A549 (cell line): Measurements from ENCODE around the gene GFRAL. TPM values are rescaled to one million over a fixed set of nuclear protein-coding genes. Genes with fewer than 3 reads are reported as not detected.

Experiments used
- ATAC-seq, 2 experiments: fragments of 200-7000 bp in 1 of 2; fragments of >200 bp in 1 of 2; cut with Nextera tagmentation in 1 of 2; cut with Tn5 transposase in 1 of 2; 3 replicates each; pipeline versions ENCODE4 v1.8.0 to v1.9.1; 2018 to 2020; ENCODE audit warnings: mild to moderate bottlenecking in 1 of 2, moderate library complexity in 1 of 2
- CTCF ChIA-PET: fragments of 300-600 bp; sonication (Branson Sonifier 250); formaldehyde crosslinking; extraction: SDS; loops from one replicate; lab custom pipeline; 2021; ENCODE audit warnings: antibody characterized with exemption, inconsistent platforms; lab: Yijun Ruan, JAX
- POLR2A ChIA-PET: fragments of 350-600 bp; formaldehyde crosslinking; extraction: SDS; loops from one replicate; lab custom pipeline; 2021; ENCODE audit warnings: antibody characterized with exemption, inconsistent platforms; lab: Yijun Ruan, JAX
- DNase-seq, 2 experiments: peaks; one replicate each; pipeline versions ENCODE4 v3.0.0 to v3.0.0-alpha.2; 2011 to 2016; ENCODE audit warnings: low read depth in 1 of 2, low spot score in 1 of 2
- FAIRE-seq: peaks from 2 replicates; lab custom pipeline; 2011; peaks lifted over from hg19 to GRCh38; lab: Jason Lieb, UNC
- H3K27ac ChIP-seq, 2 experiments: fragments of >200 bp; sonication (Bioruptor Twin); formaldehyde crosslinking; 3 replicates each; pipeline ENCODE4 v1.5.1; 2016 to 2017
- H3K4me1 ChIP-seq: fragments of >200 bp; sonication (Bioruptor Twin); formaldehyde crosslinking; 3 replicates; pipeline ENCODE4 v1.6.1; 2016
- H3K4me2 ChIP-seq: fragments of >200 bp; sonication (Bioruptor Twin); formaldehyde crosslinking; 3 replicates; pipeline ENCODE4 v1.6.1; 2016
- H3K4me3 ChIP-seq: fragments of >200 bp; sonication (Bioruptor Twin); formaldehyde crosslinking; 3 replicates; pipeline ENCODE4 v1.5.1; 2016
- H3K9me3 ChIP-seq: fragments of >200 bp; sonication (Bioruptor Twin); formaldehyde crosslinking; 3 replicates; pipeline ENCODE4 v1.6.1; 2016
- FOSB ChIP-seq: fragments of 250-450 bp; sonication (Bioruptor Pico); IDR thresholded peaks from 2 replicates; pipeline ENCODE4 v1.5.0; 2020; ENCODE audit warnings: mild to moderate bottlenecking, moderate library complexity
- FOSL2 ChIP-seq, 2 experiments: fragments of 450-650 bp in 1 of 2; fragments of >200 bp in 1 of 2; sonication (Bioruptor Twin) in 1 of 2; formaldehyde crosslinking; IDR thresholded peaks; 2 replicates each; pipeline versions ENCODE4 v1.5.0 to v1.6.1; 2016 to 2020; ENCODE audit warnings: mild to moderate bottlenecking in 1 of 2, moderate library complexity in 1 of 2
- FOXS1 ChIP-seq: fragments of 250-450 bp; sonication (Bioruptor Pico); IDR thresholded peaks from 2 replicates; pipeline ENCODE4 v1.5.0; 2020; ENCODE audit warnings: mild to moderate bottlenecking, moderate library complexity
- HDAC2 ChIP-seq: fragments of 200-600 bp; sonication (generic); IDR thresholded peaks from 2 replicates; pipeline ENCODE4 v1.6.1; 2016
- HOXA7 ChIP-seq: fragments of 250-450 bp; sonication (Bioruptor Pico); IDR thresholded peaks from 2 replicates; pipeline ENCODE4 v1.5.0; 2020; ENCODE audit warnings: mild to moderate bottlenecking, moderate library complexity
- HOXB5 ChIP-seq: fragments of 250-450 bp; sonication (Bioruptor Pico); IDR thresholded peaks from 2 replicates; pipeline ENCODE4 v1.5.0; 2020; ENCODE audit warnings: mild to moderate bottlenecking, moderate library complexity
- JUNB ChIP-seq: fragments of >200 bp; sonication (Bioruptor Twin); formaldehyde crosslinking; IDR thresholded peaks from 2 replicates; pipeline ENCODE4 v1.6.1; 2016
- KDM1A ChIP-seq: fragments of 200-600 bp; sonication (generic); IDR thresholded peaks from 2 replicates; pipeline ENCODE4 v1.6.1; 2016; ENCODE audit warnings: low read depth, mild to moderate bottlenecking
- MAFK ChIP-seq: fragments of 450-650 bp; IDR thresholded peaks from 2 replicates; pipeline ENCODE4 v1.6.1; 2014; ENCODE audit not compliant: partially characterized antibody
- MAZ ChIP-seq: fragments of 150-350 bp; IDR thresholded peaks from 2 replicates; pipeline ENCODE4 v1.6.1; 2014; ENCODE audit warnings: antibody characterized with exemption, low read depth, low read length, borderline replicate concordance
- MYC ChIP-seq: IDR thresholded peaks from 2 replicates; pipeline ENCODE4 v1.6.1; 2012; ENCODE audit warnings: mild to moderate bottlenecking, inconsistent platforms, low read length, improper control_type of control experiment, borderline replicate concordance
- NFE2L2 ChIP-seq: fragments of 150-350 bp; conservative IDR thresholded peaks from 2 replicates; pipeline ENCODE4 v1.6.1; 2014; ENCODE audit warnings: low read length
- NPAS2 ChIP-seq: fragments of 250-450 bp; sonication (Bioruptor Pico); IDR thresholded peaks from 2 replicates; pipeline ENCODE4 v1.8.0; 2022; ENCODE audit warnings: mild to moderate bottlenecking, moderate library complexity, borderline replicate concordance
- PHF8 ChIP-seq: fragments of 200-600 bp; sonication (generic); IDR thresholded peaks from 2 replicates; pipeline ENCODE4 v1.6.1; 2016; ENCODE audit warnings: low read depth, mild to moderate bottlenecking, antibody characterized with exemption, moderate library complexity, borderline replicate concordance
- POLR2AphosphoS2 ChIP-seq: conservative IDR thresholded peaks from 2 replicates; pipeline ENCODE4 v1.6.1; 2012; ENCODE audit warnings: low read length, improper control_type of control experiment, inconsistent platforms
- RAD21 ChIP-seq, 2 experiments: fragments of >200 bp in 1 of 2; sonication (Bioruptor Twin) in 1 of 2; formaldehyde crosslinking in 1 of 2; IDR thresholded peaks in 1 of 2; conservative IDR thresholded peaks in 1 of 2; 2 replicates in 1 of 2; 3 replicates in 1 of 2; pipeline ENCODE4 v1.6.1; 2012 to 2018; ENCODE audit warnings: inconsistent platforms in 1 of 2
- TFCP2L1 ChIP-seq: fragments of 250-450 bp; sonication (Bioruptor Pico); IDR thresholded peaks from 2 replicates; pipeline ENCODE4 v1.5.0; 2021; ENCODE audit warnings: mild to moderate bottlenecking
- ZFP36 ChIP-seq: fragments of 450-650 bp; IDR thresholded peaks from 2 replicates; pipeline ENCODE4 v1.6.1; 2014; ENCODE audit warnings: borderline replicate concordance; ENCODE audit not compliant: partially characterized antibody
- ZSCAN20 ChIP-seq: fragments of 250-450 bp; sonication (Bioruptor Pico); IDR thresholded peaks from 2 replicates; pipeline ENCODE4 v1.8.0; 2022; ENCODE audit warnings: mild to moderate bottlenecking, moderate library complexity
- WGBS: methylation state at CpG from one replicate; pipeline ENCODE4 v1.1.6; 2017; ENCODE audit errors: missing lambda C conversion rate; 5-methylcytosine and 5-hydroxymethylcytosine counted together
- polyA plus RNA-seq, 4 experiments: library from polyadenylated mRNA; depleted of rRNA in 3 of 4; stranded (reverse); fragments of >200 nt; fragmentation: RNase III in 1 of 4; extraction: RNeasy Plus Mini Kit Qiagen cat#74134 plus additional on column Dnase treatment in 1 of 4; gene quantifications; 2 replicates in 3 of 4; 3 replicates in 1 of 4; pipeline ENCODE4 v1.2.3, GENCODE V29; 2011 to 2017
- TF ChIP-seq, protein P1 (sequence below): fragments of >200 bp; sonication (Bioruptor Twin); formaldehyde crosslinking; IDR thresholded peaks from 2 replicates; pipeline ENCODE4 v1.6.1; 2016

Gene GFRAL
- polyA plus RNA-seq, 2 of the 4 experiments (the other 2 are of a cell fraction): not detected

DNA sequence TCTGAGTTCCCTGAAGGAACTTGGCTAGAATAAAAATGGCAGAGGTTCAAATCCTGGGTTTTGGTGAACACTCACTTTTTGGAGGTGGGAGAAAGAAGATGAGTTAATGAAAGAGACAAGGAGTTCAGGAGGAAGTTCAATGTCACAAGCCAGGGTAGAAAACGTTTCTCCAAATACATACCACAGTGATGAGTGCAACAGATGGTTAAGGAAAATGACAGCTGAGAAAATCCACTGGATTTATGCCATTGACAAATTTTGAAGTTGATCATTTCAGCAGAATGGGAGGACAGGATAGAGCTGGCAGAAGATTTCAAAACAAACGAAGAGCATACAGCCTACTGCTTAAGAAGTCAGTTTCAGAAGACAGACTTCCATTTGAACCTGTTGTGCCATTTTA, 122.7 kb downstream of the GFRAL start:
- ChIA-PET CTCF (interaction anchor here (1.2 to 1.5 kb wide), 2 partner anchors 502 to 831 kb away, joined by 3 to 6 read pairs; no protein-coding TSS in a partner anchor), POLR2A (no interaction called here)
- Histone ChIP-seq H3K27ac (no peak overlapping the region), H3K4me1 (0 out of 3 replicates have a peak, but pooled peaks cover 3% of the 10 kb centered on the region), H3K4me2 (no peak overlapping the region), H3K9me3 (no peaks in the 10 kb centered on the region), H3K4me3 (no peak overlapping the region)
- ATAC-seq: no peak
- no peak for TF ChIP-seq JUNB
- no peak for TF ChIP-seq FOSL2 (IDR thresholded peaks at IDR 0.05)
- TF ChIP-seq FOSL2 (CRISPR knock-in tag; IDR thresholded peaks at IDR 0.05): no peak
- no peak for TF ChIP-seq TFCP2L1 (CRISPR knock-in tag)
- no peak for TF ChIP-seq HOXA7 (CRISPR knock-in tag)
- TF ChIP-seq FOXS1: no peak
- no peak for TF ChIP-seq MAFK
- TF ChIP-seq ZFP36: no peak
- TF ChIP-seq NFE2L2: no peak
- TF ChIP-seq PHF8: no peak
- TF ChIP-seq KDM1A: no peak
- no peak for TF ChIP-seq POLR2AphosphoS2
- no peak for TF ChIP-seq HDAC2
- TF ChIP-seq HOXB5 (CRISPR knock-in tag): no peak
- TF ChIP-seq FOSB (CRISPR knock-in tag): no peak
- TF ChIP-seq MYC: no peak
- no peak for TF ChIP-seq RAD21 (conservative IDR thresholded peaks at IDR 0.05 in 1 of 2, IDR thresholded peaks at IDR 0.05 in 1 of 2)
- no peak for TF ChIP-seq NPAS2 (CRISPR knock-in tag)
- TF ChIP-seq, protein P1, sequence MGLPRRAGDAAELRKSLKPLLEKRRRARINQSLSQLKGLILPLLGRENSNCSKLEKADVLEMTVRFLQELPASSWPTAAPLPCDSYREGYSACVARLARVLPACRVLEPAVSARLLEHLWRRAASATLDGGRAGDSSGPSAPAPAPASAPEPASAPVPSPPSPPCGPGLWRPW: no peak
- no peak for TF ChIP-seq ZSCAN20 (CRISPR knock-in tag)
- TF ChIP-seq MAZ: no peak
- WGBS: 31% methylated on average over 2 of the region's 2 CpGs
- no peak for DNase-seq
- no peak for FAIRE-seq

Other genes with a start within 250 kb of the GFRAL start
- gene HCRTR2, start 153.0 kb upstream of the GFRAL start, polyA plus RNA-seq (2011; rRNA removed): not detected in 2 replicates
- gene HCRTR2, start 153.0 kb upstream of the GFRAL start, polyA plus RNA-seq (2017; fragmentation: RNase III; extraction: RNeasy Plus Mini Kit Qiagen cat#74134 plus additional on column Dnase treatment): not detected in 3 replicates